SK-N-SH (cell line): ENCODE measurements around the gene SYT6. TPM values are rescaled to one million over a fixed set of nuclear protein-coding genes. Genes with fewer than 3 reads are reported as not detected.

Experiments
- CTCF ChIA-PET: fragments of 300-600, 350-600 bp; formaldehyde crosslinking; extraction: SDS; loops from one replicate; lab custom pipeline; 2021; lab: Yijun Ruan, JAX
- POLR2A ChIA-PET: fragments of 350-600 bp; sonication (Branson Sonifier 250); formaldehyde crosslinking; extraction: SDS; loops from one replicate; lab custom pipeline; 2020; ENCODE audit warnings: antibody characterized with exemption, inconsistent platforms; lab: Yijun Ruan, JAX
- DNase-seq: peaks from one replicate; pipeline ENCODE4 v3.0.0; 2012
- H2AFZ ChIP-seq: fragments of 200-600 bp; sonication (generic); 2 replicates; pipeline ENCODE4 v1.8.1; 2016; ENCODE audit warnings: antibody characterized with exemption, mild to moderate bottlenecking, low read depth
- H3F3A ChIP-seq: fragments of 200-600 bp; sonication (generic); replicated peaks from 2 replicates; pipeline ENCODE3; 2016; ENCODE audit warnings: antibody characterized with exemption, mild to moderate bottlenecking; ENCODE audit not compliant: insufficient read depth
- H3K27ac ChIP-seq, 2 experiments: fragments of 200-500 bp in 1 of 2; fragments of 200-600 bp in 1 of 2; sonication (Bioruptor generic) in 1 of 2; sonication (generic), shearing (Covaris generic) in 1 of 2; 2 replicates each; pipeline versions ENCODE4 v1.5.1 to v1.6.1; 2014 to 2016; ENCODE audit warnings: low read depth in 2 of 2, inconsistent platforms in 1 of 2, low read length in 1 of 2, mild to moderate bottlenecking in 1 of 2, mixed read lengths in 1 of 2
- H3K27me3 ChIP-seq: fragments of 200-600 bp; sonication (generic), shearing (Covaris generic); 2 replicates; pipeline ENCODE4 v1.6.1; 2016; ENCODE audit warnings: mixed run types; ENCODE audit not compliant: insufficient read depth
- H3K36me3 ChIP-seq, 2 experiments: fragments of 200-500 bp in 1 of 2; fragments of 200-600 bp in 1 of 2; sonication (Bioruptor generic) in 1 of 2; sonication (generic) in 1 of 2; replicated peaks in 1 of 2; 2 replicates each; pipeline versions ENCODE3 to v1.5.1; 2014 to 2016; ENCODE audit warnings: low read length in 1 of 2, mild to moderate bottlenecking in 1 of 2; ENCODE audit not compliant: insufficient read depth in 2 of 2, control insufficient read depth in 1 of 2
- H3K4me1 ChIP-seq, 2 experiments: fragments of 200-500 bp in 1 of 2; fragments of 200-600 bp in 1 of 2; sonication (Bioruptor generic) in 1 of 2; sonication (generic), shearing (Covaris generic) in 1 of 2; 2 replicates each; pipeline versions ENCODE4 v1.5.1 to v1.6.1; 2014 to 2016; ENCODE audit warnings: low read depth in 1 of 2, low read length in 1 of 2, mixed run types in 1 of 2; ENCODE audit not compliant: insufficient read depth in 2 of 2, control insufficient read depth in 1 of 2
- H3K4me2 ChIP-seq: fragments of 200-600 bp; sonication (generic), shearing (Covaris generic); 2 replicates; pipeline ENCODE4 v1.6.1; 2017; ENCODE audit warnings: mixed run types
- H3K4me3 ChIP-seq, 2 experiments: fragments of 200-500 bp in 1 of 2; fragments of 200-600 bp in 1 of 2; sonication (Bioruptor generic) in 1 of 2; sonication (generic), shearing (Covaris generic) in 1 of 2; 2 replicates each; pipeline versions ENCODE4 v1.5.1 to v1.8.1; 2014 to 2016; ENCODE audit warnings: low read depth in 2 of 2, inconsistent platforms in 1 of 2, low read length in 1 of 2, mild to moderate bottlenecking in 1 of 2, mixed read lengths in 1 of 2, moderate library complexity in 1 of 2
- H3K79me2 ChIP-seq: fragments of 200-600 bp; sonication (generic); 2 replicates; pipeline ENCODE4 v1.8.1; 2017; ENCODE audit warnings: mild to moderate bottlenecking; ENCODE audit not compliant: insufficient read depth
- H3K9ac ChIP-seq: fragments of 200-600 bp; sonication (generic); 2 replicates; pipeline ENCODE4 v1.6.1; 2017; ENCODE audit warnings: mixed run types
- H3K9me2 ChIP-seq: fragments of 200-600 bp; sonication (generic); 2 replicates; pipeline ENCODE4 v1.6.1; 2017; ENCODE audit warnings: mixed run types
- H3K9me3 ChIP-seq: fragments of 200-600 bp; sonication (generic); 2 replicates; pipeline ENCODE4 v1.6.1; 2017; ENCODE audit warnings: mixed run types, mild to moderate bottlenecking, moderate library complexity
- H4K20me1 ChIP-seq: fragments of 200-600 bp; sonication (generic); 2 replicates; pipeline ENCODE4 v1.6.1; 2017; ENCODE audit warnings: mild to moderate bottlenecking, mixed run types; ENCODE audit not compliant: insufficient read depth
- FOXM1 ChIP-seq: IDR thresholded peaks from 2 replicates; pipeline ENCODE4 v1.4.0; 2012; ENCODE audit warnings: low read depth, mild to moderate bottlenecking
- GABPA ChIP-seq: IDR thresholded peaks from 2 replicates; pipeline ENCODE4 v1.4.0; 2012; ENCODE audit warnings: low read depth, mild to moderate bottlenecking
- GATA2 ChIP-seq: sonication (generic); formaldehyde crosslinking; IDR thresholded peaks from 2 replicates; pipeline ENCODE4 v1.5.0; 2020; ENCODE audit warnings: mild to moderate bottlenecking, missing genetic modification reagents
- JUND ChIP-seq: IDR thresholded peaks from 2 replicates; pipeline ENCODE4 v1.4.0; 2012
- MEF2A ChIP-seq: IDR thresholded peaks from 2 replicates; pipeline ENCODE4 v1.4.0; 2012; ENCODE audit warnings: low read depth, borderline replicate concordance
- MXI1 ChIP-seq: IDR thresholded peaks from 2 replicates; pipeline ENCODE4 v1.6.1; 2012; ENCODE audit warnings: mild to moderate bottlenecking, low read depth, low read length, improper control_type of control experiment
- NRF1 ChIP-seq: IDR thresholded peaks from 2 replicates; pipeline ENCODE4 v1.6.1; 2012; ENCODE audit warnings: low read depth, mild to moderate bottlenecking, low read length
- RAD21 ChIP-seq: IDR thresholded peaks from 2 replicates; pipeline ENCODE4 v1.6.1; 2012; ENCODE audit warnings: mild to moderate bottlenecking, low read length
- REST ChIP-seq: IDR thresholded peaks from 2 replicates; pipeline ENCODE4 v1.6.1; 2012; ENCODE audit warnings: mild to moderate bottlenecking, low read depth, low read length, moderate library complexity
- RXRA ChIP-seq: IDR thresholded peaks from 2 replicates; pipeline ENCODE4 v1.4.0; 2012; ENCODE audit warnings: low read depth, mild to moderate bottlenecking, borderline replicate concordance
- SIN3A ChIP-seq: IDR thresholded peaks from 2 replicates; pipeline ENCODE4 v1.6.1; 2012; ENCODE audit warnings: low read depth, mild to moderate bottlenecking, low read length, moderate library complexity, borderline replicate concordance
- SMC3 ChIP-seq: IDR thresholded peaks from 2 replicates; pipeline ENCODE4 v1.6.1; 2012; ENCODE audit warnings: low read depth, low read length, improper control_type of control experiment
- ZBTB33 ChIP-seq: IDR thresholded peaks from 2 replicates; pipeline ENCODE4 v1.4.0; 2012; ENCODE audit warnings: low read depth, borderline replicate concordance
- WGBS: methylation state at CpG from one replicate; pipeline ENCODE4 v1.1.6; 2017; ENCODE audit warnings: low lambda C conversion rate; 5-methylcytosine and 5-hydroxymethylcytosine counted together
- polyA plus RNA-seq, 3 experiments: library from polyadenylated mRNA; depleted of rRNA; stranded (reverse); fragments of >200 nt; gene quantifications; 2 replicates each; pipeline ENCODE4 v1.2.3, GENCODE V29; 2012
- TF ChIP-seq, protein P1 (sequence below): IDR thresholded peaks from 2 replicates; pipeline ENCODE4 v1.4.0; 2012; ENCODE audit warnings: low read depth, borderline replicate concordance
- TF ChIP-seq, protein P2 (sequence below): fragments of 200-600 bp; sonication (generic); IDR thresholded peaks from 2 replicates; pipeline ENCODE4 v1.6.1; 2017; ENCODE audit warnings: antibody characterized with exemption, mild to moderate bottlenecking, moderate library complexity

The SYT6 gene
- polyA plus RNA-seq, 1 of the 3 experiments (the other 2 are of a cell fraction) = not detected

DNA sequence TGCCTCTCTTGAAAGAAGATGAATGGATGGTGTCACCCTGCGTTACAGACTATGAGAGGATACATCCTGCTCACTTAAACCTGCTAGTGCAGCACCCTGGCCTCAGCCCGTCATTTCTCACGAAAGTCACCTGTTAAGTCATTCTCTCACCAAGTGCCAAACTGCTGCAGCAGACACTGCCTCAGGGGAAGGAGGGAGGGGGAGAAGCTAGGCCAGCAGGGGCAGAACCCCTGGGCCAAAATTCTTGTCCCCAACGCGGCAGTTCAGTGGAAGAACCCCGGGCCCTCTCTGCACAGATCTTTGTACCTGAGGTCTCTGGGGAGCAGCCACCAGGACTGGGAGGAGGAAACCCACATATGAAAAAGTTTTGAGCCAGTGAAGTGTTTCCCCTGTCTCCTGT is 37.6 kb downstream of the SYT6 start:
- no peak overlapping the region for H3K4me2 ChIP-seq
- no peaks in the 10 kb centered on the region for H4K20me1 ChIP-seq
- H3K9me2 ChIP-seq = no peaks in the 10 kb centered on the region
- H3K4me3 ChIP-seq = no peak overlapping the region
- 35% methylated on average over 5 of the region's 6 CpGs for WGBS
- no peaks in the 10 kb centered on the region for H3K36me3 ChIP-seq
- no peak overlapping the region for H2AFZ ChIP-seq
- H3K9me3 ChIP-seq = no peaks in the 10 kb centered on the region
- ChIA-PET POLR2A (no interaction called here), CTCF (interaction anchor here (1.2 kb wide), 1 partner anchor 9 kb away, joined by 3 read pairs; no protein-coding TSS in a partner anchor)
- peaks cover 11 to 13% of the 10 kb centered on the region in 2 experiments; a peak in 2 of 4 replicates for H3K4me1 ChIP-seq
- TF ChIP-seq ZBTB33 (no peak), SIN3A (no peak), FOXM1 (no peak), SMC3 (no peak), JUND (no peak), RXRA (no peak)
- H3K27me3 ChIP-seq = no peaks in the 10 kb centered on the region; the same call in 1 of the 2 replicates
- H3K27ac ChIP-seq = no peak overlapping the region
- no peak for DNase-seq
- no peaks in the 10 kb centered on the region for H3F3A ChIP-seq
- H3K79me2 ChIP-seq = no peaks in the 10 kb centered on the region
- H3K9ac ChIP-seq = no peak overlapping the region

GRCh38 chr1:114114185-114115094 is 39.2 kb downstream of the SYT6 start:
- Histone ChIP-seq H3K79me2 (no peaks in the 10 kb centered on the region), H3K9me3 (no peaks in the 10 kb centered on the region), H4K20me1 (no peaks in the 10 kb centered on the region), H3K9ac (no peak overlapping the region), H3K9me2 (no peaks in the 10 kb centered on the region), H2AFZ (no peak overlapping the region), H3K4me2 (no peak overlapping the region), H3K36me3 (no peaks in the 10 kb centered on the region), H3K4me3 (no peak overlapping the region), H3K4me1 (peaks cover 11 to 13% of the 10 kb centered on the region in 2 experiments; a peak in 2 of 4 replicates), H3K27me3 (no peaks in the 10 kb centered on the region; the same call in 1 of the 2 replicates), H3K27ac (no peak overlapping the region), H3F3A (no peaks in the 10 kb centered on the region)
- DNase-seq = no peak
- WGBS = 68% methylated on average over 7 of the region's 8 CpGs
- POLR2A ChIA-PET = no interaction called here
- CTCF ChIA-PET = interaction anchor here (1.2 kb wide), 1 partner anchor 10 kb away, joined by 3 read pairs; no protein-coding TSS in a partner anchor
- no peak for TF ChIP-seq MXI1
- TF ChIP-seq GABPA = no peak
- TF ChIP-seq, protein P1, sequence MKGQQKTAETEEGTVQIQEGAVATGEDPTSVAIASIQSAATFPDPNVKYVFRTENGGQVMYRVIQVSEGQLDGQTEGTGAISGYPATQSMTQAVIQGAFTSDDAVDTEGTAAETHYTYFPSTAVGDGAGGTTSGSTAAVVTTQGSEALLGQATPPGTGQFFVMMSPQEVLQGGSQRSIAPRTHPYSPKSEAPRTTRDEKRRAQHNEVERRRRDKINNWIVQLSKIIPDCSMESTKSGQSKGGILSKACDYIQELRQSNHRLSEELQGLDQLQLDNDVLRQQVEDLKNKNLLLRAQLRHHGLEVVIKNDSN = no peak
- no peak for TF ChIP-seq SMC3
- no peak for TF ChIP-seq MEF2A
- no peak for TF ChIP-seq NRF1
- TF ChIP-seq, protein P2, sequence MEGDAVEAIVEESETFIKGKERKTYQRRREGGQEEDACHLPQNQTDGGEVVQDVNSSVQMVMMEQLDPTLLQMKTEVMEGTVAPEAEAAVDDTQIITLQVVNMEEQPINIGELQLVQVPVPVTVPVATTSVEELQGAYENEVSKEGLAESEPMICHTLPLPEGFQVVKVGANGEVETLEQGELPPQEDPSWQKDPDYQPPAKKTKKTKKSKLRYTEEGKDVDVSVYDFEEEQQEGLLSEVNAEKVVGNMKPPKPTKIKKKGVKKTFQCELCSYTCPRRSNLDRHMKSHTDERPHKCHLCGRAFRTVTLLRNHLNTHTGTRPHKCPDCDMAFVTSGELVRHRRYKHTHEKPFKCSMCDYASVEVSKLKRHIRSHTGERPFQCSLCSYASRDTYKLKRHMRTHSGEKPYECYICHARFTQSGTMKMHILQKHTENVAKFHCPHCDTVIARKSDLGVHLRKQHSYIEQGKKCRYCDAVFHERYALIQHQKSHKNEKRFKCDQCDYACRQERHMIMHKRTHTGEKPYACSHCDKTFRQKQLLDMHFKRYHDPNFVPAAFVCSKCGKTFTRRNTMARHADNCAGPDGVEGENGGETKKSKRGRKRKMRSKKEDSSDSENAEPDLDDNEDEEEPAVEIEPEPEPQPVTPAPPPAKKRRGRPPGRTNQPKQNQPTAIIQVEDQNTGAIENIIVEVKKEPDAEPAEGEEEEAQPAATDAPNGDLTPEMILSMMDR = no peak
- no peak for TF ChIP-seq GATA2 (CRISPR knock-in tag)
- TF ChIP-seq RAD21 = no peak
- TF ChIP-seq REST = no peak
- no peak for TF ChIP-seq ZBTB33
